GM19397 (cell line): ENCODE measurements around the gene UHMK1.
"Not testable (repeated sequence)": the region's sequence is repeated elsewhere in the genome, so short reads cannot be mapped to it uniquely, and the experiment has no call there.

Experiments used
- ATAC-seq: cut with Tn5 transposase; IDR thresholded peaks from one replicate; pipeline ENCODE4 v1.9.1; 2021; ENCODE audit warnings: mild to moderate bottlenecking, moderate library complexity; ENCODE audit not compliant: unreplicated experiment

UHMK1 gene

DNA sequence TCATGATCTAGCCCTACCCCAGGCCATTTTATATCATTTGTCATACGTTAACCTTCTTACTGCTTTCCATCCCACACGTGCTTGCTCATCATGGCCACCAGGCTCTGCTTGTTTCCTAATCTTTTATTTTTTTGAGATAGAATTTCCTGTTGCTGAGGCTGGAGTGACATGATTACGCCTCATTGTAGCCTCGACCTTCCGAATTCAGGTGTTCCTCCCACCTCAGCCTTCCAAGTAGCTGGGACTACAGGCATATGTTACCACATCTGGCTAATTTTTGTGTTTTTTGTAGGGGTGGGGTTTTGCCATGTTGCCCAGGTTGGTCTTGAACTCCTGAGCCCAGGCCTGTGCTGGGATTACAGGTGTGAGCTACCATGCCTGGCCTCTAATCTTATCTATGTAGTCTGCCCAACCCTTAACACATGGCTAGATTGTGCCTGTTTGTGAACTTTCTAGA is 67.2 kb downstream of the UHMK1 start:
- no peak for ATAC-seq

DNA sequence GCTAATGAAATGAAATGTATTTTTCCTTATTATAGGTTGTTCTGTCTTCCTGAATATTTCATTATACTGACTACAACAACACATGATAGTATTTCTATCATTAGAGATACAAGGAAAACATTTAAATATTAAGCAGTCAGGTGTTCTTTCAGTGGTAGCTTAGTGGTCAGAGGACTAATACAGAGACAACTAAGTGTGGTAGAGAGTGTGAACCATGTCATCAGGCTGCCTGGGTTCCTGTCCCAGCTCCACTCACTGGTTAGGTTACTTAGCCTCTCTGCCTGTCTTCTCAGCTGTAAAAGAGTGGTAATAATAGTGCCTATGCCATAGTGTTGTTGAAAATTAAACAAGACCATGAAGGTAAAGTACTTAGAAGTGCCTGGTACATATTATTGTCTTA is 67.8 kb downstream of the UHMK1 start:
- ATAC-seq = no peak

DNA sequence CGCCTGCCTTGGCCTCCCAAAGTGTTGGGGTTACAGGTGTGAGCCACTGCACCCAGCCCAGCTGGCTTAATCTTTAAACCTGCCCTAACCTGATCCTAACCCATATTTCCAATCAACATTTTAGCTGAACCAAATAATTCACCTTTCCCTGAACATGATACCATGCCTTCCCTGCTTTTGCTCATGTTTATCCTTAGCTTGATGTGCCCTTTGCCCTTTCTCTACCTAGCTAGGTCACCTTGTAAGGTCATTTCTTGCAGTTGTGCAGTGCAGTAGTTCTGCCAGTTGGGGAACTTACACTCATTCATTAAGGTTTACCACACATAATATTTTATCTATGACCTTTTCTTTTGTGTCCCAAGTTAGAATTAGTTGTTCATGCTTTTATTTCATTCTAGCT is 69.3 kb downstream of the UHMK1 start:
- ATAC-seq = no peak

DNA sequence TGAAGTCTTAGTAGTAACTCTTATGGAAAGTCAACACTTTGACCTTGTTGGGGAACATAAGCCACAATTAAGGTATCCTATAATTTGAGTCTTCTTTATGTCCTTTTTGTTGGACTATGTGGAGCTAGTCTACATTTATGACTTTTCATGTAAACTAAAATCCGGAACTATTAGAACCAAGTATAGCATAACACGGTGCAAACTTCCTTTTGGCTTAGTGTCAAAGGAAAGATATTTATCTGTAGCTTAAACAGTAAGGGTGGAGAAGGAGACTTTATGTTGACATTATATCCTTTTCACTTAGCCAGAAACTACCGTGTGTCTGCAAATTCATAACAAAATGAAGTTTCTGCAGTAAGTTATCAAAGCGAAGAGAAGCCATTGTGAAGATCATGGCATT is 71.2 kb downstream of the UHMK1 start:
- ATAC-seq = no peak

DNA sequence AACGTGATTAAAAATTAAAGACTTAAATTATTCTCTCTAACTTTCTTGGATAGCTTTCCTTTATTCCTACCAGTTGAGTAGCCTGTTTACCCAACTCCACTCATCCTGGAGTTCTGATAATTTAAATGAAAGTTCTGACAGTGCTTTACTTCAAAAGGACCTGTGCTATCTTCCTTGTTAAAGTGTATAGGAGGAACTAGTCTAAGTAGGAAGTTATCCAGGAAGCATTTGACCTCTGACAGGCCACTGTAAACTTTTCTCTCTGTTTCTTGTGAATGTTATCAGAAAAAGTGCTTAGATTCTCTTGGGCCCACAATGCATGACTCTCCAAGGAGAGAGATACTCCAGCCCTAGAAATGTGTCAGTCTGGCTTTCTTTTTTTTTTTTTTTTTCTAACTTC is 73.1 kb downstream of the UHMK1 start:
- no peak for ATAC-seq

DNA sequence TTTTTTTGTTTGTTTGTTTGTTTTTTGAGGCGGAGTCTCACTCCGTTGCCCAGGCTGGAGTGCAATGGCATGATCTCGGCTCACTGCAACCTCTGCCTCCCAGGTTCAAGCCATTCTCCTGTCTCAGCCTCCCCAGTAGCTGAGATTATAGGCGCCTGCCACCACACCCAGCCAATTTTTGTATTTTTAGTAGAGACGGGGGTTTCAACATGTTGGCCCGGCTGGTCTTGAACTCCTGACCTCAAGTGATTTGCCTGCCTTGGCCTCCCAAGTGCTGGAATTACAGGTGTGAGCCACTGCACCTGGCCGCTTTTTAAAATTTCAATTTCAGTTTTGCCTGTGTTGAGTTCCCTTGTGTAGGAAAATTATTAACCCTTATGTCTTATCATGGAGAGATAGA is 73.5 kb downstream of the UHMK1 start:
- ATAC-seq = not testable (repeated sequence)

DNA sequence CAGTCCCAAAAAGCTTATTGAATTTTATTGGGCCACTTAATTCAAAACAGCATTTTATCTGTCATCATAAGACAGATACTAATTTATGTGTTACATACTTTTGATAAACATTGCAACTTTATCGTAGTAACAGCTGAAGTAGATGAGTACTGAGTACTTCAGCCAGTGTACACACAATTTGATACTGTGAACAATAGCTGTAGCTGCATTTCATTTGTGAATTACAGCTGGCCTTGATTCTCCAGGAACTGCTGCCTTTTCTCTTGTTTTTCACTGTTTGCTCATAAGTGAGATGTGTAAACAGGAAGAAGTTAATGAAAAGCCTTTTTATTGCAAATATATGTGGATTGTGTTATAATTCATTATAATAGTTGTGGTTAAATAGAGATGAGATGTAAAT is 74.1 kb downstream of the UHMK1 start:
- no peak for ATAC-seq

DNA sequence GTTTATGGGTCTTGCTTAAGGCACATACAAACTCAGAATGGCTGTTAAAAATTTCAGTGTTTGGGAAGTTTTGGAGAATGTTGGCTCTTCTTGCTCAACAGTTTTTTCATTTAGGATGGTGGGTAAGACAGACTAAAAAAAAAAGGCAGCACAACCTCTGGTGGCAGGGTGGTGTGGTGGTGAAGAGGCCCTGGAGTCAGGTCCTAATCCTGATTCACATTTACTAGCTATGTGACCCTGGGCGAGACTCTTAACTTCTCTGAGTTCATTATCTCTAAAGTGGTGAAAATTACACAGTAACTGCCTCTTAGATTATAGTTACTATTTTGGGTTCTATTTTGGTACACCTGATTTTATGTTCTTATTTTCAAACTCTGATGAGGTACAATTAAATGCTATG is 75.5 kb downstream of the UHMK1 start:
- no peak for ATAC-seq

DNA sequence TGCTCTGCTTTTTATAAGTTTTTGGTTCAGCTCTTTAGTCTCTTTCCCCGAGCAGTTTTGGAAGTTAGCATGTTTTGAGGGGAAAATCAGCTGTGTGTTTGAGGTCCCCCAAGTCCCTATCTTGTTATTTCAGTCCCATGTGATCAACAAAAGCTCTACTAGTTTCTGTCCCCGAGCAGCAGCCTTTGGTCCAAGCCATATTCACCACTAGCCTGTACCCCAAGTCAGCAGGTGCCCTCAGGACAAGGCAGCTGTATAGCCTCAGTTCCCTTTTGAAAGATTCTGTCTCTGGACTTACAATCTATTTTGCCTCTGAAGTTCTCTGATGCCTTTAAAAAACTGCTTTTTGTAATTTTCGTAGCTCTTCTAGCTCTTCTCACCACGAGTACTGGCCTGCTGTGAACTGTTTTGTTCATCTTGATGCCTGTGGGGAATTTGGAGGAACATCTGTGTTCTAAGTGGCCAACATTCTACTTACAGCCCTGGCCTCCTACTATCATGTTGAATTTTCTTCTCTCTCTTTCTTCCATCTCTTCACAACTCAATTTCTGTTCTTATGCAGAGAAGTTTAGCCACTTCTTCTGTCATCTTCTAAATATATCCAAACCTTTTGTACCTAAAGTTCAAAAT is 80.6 kb downstream of the UHMK1 start:
- no peak for ATAC-seq

DNA sequence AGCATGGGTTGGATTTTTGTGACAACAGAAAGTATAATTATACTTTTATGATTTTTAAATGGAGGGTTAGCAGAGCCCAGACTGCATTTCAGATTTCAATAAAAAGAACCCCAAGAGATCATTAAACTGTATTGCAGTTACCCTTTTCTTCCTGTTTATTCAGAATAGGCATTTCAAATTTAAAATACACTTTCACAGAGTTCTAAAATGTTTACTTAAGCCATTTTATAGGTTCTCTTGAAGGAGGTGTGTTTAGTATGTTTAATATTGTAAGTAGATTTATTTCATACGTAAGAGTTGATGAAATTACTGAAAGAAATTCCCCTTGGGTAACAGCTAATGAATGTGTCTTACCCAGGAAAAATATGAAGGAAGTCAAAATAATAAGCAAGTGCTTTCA is 81.3 kb downstream of the UHMK1 start:
- ATAC-seq = no peak
